Adipose tissue (tissue), 3 donors: ENCODE data around the gene AGPAT1. TPM values are rescaled to one million over a fixed set of nuclear protein-coding genes. Genes with fewer than 3 reads are reported as not detected.
A peak's percentile ranks its signal among the peaks of the same experiment; 100 is the strongest.
"Not testable (repeated sequence)": the region's sequence is repeated elsewhere in the genome, so short reads cannot be mapped to it uniquely, and the experiment has no call there.

ENCODE experiments used
- H3K27ac ChIP-seq: one replicate; pipeline ENCODE4 v1.5.1; 2013; ENCODE audit warnings: low read depth, low read length
- WGBS, 3 donors: extraction: QIAGEN DNeasy Blood & Tissue Kit; methylation state at CpG; one replicate each; pipeline ENCODE4 v1.1.7; 2013; 5-methylcytosine and 5-hydroxymethylcytosine counted together
- polyA plus RNA-seq, 3 donors: library from polyadenylated mRNA; stranded (reverse); fragments of 200-250 nt; gene quantifications; one replicate each; pipeline ENCODE4 v1.2.3, GENCODE V29; 2013
- donor health status: healthy with polysubstance abuse.
- donor health status: Bipolar disorder and iron deficiency.
- donor health status: healthy.

Gene AGPAT1, protein sequence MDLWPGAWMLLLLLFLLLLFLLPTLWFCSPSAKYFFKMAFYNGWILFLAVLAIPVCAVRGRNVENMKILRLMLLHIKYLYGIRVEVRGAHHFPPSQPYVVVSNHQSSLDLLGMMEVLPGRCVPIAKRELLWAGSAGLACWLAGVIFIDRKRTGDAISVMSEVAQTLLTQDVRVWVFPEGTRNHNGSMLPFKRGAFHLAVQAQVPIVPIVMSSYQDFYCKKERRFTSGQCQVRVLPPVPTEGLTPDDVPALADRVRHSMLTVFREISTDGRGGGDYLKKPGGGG
- 10 to 100 TPM; 19.9 to 56.3 (median 43.1) TPM for polyA plus RNA-seq

DNA sequence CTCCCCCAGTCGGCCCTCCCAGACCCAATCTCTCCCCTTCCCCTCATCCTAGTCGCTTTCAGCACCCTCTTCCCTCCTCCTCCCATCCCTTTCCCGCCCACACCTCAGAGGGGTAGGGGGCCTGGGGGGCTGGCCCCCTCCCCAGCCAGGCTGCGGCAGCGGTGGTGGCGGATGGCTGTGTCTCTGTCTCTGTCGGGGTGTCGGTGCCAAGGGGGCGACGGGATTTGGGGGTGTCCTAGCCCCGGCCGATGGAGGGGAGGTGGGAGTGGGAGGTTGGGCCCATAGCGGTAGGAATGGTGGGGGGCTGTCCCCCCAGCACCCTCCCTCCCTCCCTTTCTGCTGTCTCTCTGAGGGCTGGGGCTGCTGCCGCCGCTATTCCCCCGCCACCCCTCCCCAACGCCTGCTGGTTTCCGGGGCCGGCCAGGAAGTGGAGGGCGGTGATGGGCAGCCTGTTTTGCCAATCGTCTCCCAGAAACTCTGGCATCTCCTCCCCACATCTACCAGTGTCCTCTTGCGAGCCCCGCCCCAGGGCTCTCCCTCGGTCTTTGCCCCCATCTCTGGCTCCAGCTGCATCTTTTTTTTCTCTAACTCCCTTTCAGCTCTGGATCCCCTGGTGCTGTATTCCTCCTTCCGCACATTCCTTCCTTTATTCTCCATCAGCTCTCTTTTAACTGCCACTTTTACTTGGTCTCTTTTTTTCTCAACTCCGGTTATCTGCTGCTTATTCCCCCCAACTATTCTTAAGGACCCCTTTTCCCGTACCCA, at the start of gene AGPAT1:
Gene AGPAT1 (minus strand): TSS at position 374 of the 765 bp plus-strand sequence. CDS start 4,588 bp downstream, outside the sequence.
- peak within 1 kb of the TSS; percentile 51 for H3K27ac ChIP-seq
- 1% methylated on average over 23 to 27 of the region's 27 CpGs for WGBS, 3 donors

DNA sequence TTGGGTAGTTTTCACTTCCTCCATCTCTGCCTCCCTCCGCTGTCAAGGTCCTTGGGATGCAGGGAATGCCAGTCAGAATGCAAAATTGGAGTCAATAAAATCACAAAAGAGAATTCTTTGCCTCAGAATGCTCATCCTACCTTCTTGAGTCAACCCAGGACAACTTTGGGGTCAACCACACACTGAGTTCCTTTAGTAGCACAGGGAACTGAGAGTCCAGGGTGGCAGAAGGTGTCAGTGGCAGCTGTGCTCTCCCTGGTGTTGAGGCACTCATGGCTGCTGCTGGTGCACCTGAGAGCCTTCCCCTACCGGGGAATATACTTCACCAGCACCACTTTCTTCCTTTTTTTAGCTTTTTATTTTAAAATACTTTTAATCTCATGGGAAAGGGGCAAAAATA, 48.8 kb upstream of the AGPAT1 start:
- WGBS, 3 donors, result 76 to 85% (median 82%) methylated on average over 2 of the region's 2 CpGs
- H3K27ac ChIP-seq, result no peak overlapping the region

DNA sequence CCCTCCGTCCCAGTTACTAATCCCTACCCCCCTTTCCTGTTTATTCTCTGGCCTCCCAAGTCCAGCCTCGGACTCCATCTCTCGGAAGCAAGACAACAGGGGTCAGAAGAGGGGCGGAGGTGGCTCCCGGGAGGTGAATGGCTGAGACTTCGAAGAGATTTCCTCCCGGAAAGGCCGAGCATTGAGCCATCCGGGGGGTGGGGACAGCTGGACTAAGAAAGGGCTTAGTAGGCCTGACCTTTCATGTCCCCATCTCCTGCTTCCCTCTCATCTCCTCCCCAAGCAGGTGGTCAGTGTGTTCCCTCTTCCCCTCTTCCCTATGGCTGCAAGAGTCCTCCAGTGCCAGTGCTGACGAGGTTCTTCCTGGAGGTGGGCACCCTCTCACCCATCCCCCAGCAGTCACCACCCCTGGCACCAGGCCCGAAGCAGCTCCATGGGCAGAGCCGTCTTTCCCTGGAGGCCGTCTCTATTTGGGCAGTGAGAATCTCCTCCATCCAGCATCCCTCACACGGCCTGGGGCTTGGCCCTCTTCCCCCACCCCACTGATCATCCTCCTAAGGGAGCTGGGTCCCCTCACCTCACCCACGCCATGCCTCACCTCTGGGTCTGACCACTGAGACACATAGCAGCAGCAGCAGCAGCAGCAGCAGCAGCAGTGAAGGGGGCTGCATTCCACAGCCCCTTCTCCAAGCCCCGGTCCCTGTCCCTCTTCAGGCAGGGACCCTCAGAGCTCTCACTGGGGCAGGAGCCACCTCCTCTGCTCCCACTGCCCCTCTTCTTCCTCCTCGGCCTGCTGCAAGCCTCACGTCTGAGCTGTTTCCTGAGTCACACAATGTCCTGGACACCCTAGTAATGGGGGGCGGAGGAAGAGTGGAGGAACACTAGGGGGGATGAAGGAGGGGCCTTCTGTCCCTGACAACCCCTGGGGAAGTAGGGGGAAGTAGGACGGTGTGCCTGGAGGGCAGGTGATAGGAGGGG, 47.7 kb upstream of the AGPAT1 start, which contains the start of gene NOTCH4:
Gene NOTCH4 (minus strand): TSS at position 810 of the 978 bp plus-strand sequence. CDS start 139 bp downstream, at position 671.
- WGBS, 3 donors, result 34 to 52% (median 46%) methylated on average over 20 of the region's 20 CpGs
- H3K27ac ChIP-seq, result no peak within 1 kb of the TSS

DNA sequence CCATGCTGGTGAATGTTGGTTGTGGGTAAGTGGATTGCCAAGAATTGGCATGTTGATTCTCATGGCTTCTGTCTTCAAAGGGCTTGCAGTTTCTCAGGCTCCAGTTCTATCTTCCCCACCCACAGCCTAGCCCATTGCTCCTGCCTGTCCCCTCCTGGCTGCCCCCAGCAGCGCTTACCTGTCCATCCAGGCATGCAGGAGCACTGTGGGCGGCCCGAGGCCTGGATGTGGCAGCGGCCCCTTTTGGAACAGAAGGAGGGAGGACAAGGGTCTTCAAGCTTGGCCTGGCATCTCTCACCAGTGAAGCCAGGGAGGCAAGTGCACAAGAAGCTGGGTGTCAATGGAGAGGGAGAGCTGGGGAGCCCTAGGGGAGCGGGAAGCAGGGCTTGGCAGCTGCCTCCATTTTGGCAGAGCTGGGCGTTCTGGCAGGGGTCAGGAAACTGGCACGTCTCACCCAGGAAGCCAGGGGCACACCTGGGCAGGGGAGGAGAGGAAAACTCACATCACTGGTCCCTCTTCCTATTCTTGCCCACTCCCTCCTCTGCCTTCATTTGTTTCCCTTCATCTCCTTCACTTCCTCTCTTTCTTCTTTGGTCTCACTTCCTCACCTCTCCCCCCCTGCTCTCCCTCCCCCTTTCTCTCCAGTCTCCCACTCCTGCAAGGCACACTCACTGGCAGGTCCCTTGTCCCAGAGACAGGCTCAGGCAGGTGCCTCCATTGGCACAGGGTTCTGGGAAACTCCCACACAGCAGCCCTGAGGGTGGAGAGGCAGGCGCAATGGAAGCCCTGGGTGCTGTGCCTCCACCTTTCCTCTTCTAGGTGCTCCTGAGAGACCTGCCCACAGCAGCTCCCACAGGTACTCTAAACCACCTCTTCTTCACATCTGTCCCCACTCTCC, 46.7 kb upstream of the AGPAT1 start:
- WGBS, 3 donors, result 71 to 87% (median 79%) methylated on average over 8 of the region's 8 CpGs
- no peak overlapping the region for H3K27ac ChIP-seq

DNA sequence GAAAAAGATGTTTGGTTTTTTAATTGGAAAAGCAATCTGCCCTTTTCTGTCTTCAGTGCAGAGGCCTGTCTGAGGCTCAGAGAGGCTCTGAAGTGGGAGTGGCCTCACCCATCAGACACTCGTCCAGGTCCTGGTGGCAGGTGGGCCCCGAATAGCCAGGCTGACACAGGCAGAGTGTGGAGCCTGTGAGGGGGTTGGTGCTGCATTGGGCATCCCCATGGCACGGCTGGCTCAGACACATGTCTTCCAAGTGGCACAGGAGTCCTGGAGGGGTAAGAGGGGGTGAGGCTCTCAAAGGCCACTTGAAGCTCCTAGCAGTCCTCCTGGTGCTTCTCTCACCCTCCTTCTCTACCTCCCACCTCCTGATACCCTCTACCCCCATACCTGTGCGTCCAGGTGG, 44.1 kb upstream of the AGPAT1 start:
- WGBS, 3 donors, result 58 to 81% (median 81%) methylated on average over 4 of the region's 4 CpGs
- no peak overlapping the region for H3K27ac ChIP-seq

DNA sequence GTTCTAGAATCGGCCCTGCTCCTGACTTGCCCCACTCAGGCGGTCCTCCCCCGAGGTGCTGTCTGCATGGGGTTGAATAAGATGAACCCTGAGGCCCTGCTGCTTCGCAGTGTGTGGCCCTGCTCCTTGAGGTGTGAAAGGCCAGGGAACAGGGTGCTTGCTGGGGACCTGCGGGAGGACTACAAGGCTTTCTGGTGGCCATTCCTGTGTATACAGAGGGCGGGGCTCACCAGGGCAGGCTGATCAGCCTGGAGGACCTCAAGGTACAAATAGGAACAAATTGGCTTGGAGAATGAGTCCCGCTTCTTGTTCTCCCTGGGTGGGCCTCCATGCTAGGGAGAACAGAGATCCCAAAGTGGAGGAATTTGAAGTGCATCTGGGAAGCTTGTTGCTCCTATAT, 42.3 kb upstream of the AGPAT1 start:
- WGBS, 3 donors, result 68 to 82% (median 82%) methylated on average over 7 of the region's 7 CpGs
- no peak overlapping the region for H3K27ac ChIP-seq

DNA sequence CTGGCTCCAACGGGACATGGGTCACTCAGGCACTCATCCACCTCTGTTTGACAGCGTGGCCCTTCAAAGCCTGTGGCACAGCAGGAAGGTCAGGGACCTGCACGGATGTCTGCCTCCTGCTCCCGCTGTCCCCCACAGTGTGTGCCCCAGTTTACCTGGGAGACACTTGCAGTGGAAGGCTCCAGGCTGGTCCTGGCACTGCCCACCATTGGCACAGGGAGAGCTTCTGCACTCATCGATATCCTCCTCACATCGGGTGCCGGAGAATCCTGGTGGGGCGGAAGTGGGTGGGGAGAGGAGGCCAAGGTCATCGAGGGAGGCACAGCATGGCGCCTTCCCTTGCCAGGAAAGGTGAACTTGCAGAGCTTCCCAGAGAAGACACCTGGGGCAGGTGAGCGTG, 41.1 kb upstream of the AGPAT1 start:
- 81 to 89% (median 83%) methylated on average over 11 of the region's 11 CpGs for WGBS, 3 donors
- no peak overlapping the region for H3K27ac ChIP-seq

DNA sequence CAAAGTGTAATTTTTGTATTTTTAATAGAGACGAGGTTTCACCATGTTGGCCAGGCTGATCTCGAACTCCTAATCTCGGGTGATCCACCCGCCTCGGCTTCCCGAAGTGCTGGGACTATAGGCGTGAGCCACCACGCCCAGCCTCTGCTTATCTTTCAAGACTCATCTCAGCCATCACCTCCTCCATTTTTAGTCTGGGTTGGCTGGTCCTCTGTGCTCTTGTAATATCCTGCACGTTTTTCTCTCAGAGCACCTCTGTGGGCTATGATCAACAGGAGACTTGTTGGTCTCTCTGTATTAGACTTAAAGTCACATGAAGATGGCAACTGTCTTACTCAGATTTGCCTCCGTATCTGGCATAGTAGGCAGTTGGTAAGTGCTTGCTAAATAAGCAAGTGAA, 40.4 kb upstream of the AGPAT1 start:
- 75 to 91% (median 89%) methylated on average over 10 of the region's 10 CpGs for WGBS, 3 donors
- H3K27ac ChIP-seq, result no peak overlapping the region

DNA sequence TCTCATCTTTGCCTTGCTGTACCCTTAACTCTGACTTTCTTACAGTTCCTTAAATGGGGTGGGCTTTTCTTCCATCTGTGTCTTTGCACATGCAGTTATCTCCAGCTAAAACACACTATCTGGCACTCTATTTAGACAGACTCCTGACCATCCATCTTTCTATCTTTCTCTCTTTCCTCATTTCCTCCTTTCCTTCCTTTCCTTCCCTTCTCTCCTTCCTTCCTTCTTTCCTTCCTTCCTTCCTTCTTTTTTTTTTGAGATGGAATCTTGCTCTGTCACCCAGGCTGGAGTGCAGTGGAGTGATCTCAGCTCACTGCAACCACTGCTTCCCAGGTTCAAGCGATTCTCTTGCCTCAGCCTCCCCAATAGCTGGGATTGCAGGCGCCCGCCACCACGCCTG, 39.7 kb upstream of the AGPAT1 start:
- no peak overlapping the region for H3K27ac ChIP-seq
- WGBS, 3 donors, result 93 to 98% (median 96%) methylated on average over 4 of the region's 4 CpGs

DNA sequence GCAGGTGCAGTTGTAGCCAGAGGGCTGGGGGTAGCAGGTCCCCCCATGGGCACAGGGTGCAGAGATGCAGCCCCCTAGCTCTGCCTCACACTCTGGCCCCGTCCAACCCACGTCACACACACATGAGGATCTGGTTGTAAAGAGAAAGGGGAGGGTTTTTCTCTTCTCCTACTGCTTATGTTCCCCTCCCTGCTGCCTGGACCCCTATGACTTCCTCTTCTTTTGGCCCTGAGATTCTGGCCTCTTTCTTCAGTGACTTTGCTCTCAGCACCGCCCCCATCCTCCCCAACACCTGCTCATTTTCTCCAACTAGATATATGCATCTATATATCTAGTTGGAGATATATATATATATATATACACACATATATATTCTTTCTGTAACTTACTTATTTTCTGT, 38.2 kb upstream of the AGPAT1 start:
- no peak overlapping the region for H3K27ac ChIP-seq
- WGBS, 3 donors, result 49 to 78% (median 59%) methylated on average over 3 of the region's 3 CpGs

DNA sequence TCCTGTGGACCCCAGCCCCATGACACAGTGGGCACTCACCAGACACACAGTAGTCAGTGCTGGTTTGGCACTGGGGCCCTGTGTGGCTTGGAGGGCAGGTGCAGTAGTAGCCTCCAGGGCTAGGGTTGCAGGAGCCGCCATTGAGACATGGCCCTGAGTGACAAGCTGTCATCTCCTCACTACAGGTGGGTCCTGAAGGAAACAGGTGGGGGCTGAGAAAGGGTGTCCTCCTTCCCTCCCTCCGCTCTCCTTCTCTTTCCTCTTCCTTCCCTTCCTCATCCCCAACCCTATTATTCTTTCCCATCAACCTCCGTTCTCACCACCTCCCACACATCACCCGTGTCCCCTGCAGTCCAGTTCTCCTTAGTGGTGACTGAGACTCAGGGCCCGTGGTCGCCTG, 37.8 kb upstream of the AGPAT1 start:
- no peak overlapping the region for H3K27ac ChIP-seq
- WGBS, 3 donors, result 84 to 90% (median 88%) methylated on average over 6 of the region's 6 CpGs

DNA sequence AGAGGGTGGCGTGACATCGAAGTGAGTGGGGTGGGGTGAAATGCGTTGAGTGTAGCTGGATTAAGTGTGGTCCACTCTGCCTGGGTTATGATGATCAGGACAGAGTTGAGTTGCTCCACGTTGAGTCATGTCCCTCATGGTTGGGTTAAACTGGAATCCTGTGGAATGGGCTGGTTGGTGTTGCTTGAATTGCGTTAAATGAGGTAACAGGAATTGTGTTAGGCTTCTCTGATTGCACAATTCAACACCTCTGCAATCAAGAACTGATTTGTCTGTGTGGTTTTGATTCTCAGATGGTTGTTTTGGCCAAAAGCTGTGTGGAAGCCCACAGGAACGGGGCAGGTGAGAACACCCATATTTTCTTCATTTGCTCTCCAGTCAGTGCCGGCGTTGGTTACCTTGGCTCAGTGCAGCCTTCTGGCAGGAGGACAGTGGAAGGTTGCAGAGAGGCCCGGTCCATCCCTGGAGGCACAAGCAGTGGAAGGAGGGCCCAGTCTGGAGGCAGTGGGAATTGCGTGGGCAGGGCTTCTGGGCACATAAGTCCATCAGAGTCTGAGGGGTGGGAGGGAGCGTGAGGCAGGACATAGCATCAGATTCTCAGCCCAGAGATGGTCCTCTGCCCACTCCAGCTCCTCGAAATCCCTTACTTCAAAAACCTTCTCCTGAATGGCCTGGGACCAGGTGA, 36.3 kb upstream of the AGPAT1 start:
- H3K27ac ChIP-seq, result no peak overlapping the region
- WGBS, 3 donors, result 76 to 85% (median 81%) methylated on average over 12 of the region's 12 CpGs

DNA sequence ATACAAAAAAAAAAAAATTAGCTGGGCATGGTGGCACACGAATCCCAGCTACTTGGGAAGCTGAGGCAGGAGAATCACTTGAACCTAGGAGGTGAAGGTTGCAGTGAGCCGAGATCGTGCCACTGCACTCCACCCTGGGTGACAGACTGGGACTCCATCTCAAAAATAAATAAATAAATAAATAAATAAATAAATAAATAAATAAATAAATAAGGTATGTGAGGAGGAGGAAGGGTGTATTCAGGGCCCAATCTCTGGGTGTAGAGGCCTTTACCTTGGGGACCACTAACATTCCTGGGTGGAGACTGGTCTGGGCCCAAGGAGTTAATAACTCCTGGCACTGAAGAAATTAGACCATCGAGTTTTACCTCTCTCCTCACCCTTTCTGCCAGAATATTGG, 35.5 kb upstream of the AGPAT1 start:
- H3K27ac ChIP-seq, result not testable (repeated sequence)
- WGBS, 3 donors, result 79 to 90% (median 85%) methylated on average over 4 of the region's 4 CpGs

DNA sequence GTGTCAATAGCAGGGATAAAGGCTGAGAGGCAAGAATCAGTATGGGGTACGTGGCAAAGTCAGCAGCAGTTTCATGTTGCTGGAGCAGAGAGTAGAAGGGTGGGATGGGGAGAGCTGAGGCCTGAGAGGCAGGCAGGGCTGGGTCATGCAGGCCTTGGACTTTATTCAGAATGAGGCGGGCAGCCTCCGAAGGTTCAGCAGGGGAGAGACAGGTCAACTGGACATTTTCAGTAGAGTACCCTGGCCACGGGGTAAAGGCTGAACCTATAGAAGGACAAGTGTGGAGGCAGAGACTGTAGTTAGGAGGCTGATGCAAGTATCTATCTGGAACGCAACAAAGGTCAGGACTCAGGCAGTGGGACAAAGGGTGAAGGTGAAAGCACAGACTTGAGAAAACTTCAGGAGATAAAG, 34.3 kb upstream of the AGPAT1 start:
- H3K27ac ChIP-seq, result no peak overlapping the region
- 75 to 89% (median 82%) methylated on average over 5 of the region's 5 CpGs for WGBS, 3 donors

DNA sequence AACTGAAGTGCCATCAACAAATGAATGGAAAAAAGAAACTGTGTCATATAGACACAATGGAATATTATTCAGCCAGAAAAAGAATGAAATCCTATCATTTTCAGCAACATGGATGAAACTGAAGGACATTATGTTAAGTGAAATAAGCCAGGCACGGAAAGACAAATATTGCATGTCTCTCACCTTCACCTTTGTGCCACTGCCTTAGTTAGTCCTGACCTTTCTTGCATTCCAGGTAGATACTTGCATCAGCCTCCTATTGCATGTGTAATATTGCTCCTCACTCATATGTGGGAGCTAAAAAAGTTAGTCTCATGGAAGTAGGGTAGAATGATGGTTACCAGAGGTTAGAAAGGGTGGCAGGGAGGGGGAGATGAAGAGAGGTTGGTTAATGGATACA, 33.1 kb upstream of the AGPAT1 start:
- no peak overlapping the region for H3K27ac ChIP-seq
- 81 to 92% (median 86%) methylated on average over 1 of the region's 1 CpG for WGBS, 3 donors

DNA sequence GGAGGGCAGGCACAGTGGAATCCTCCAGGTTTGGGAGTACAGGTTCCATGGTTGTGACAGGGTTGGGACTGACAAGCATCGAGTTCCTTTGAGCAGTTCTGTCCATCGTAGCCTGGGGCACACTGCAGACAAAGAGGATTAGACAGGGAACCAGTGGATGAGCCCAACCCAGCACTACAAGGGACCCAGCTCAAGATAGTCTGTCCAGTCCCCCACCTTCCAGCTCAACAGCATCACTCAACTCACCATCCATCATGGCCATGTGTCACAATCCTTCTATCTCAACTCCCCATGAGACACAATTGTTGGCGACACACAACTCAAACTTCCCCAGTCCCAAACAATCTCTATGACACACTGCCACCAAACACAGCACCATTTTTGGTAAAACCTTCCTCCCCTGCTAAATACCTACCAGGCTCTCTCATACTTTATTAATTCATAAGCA, 28.4 kb upstream of the AGPAT1 start:
- no peak overlapping the region for H3K27ac ChIP-seq
- WGBS, 3 donors, result 76 to 93% (median 87%) methylated on average over 3 of the region's 3 CpGs
